B cell (primary cell): Measurements from ENCODE around the gene MDP1. TPM values are rescaled to one million over a fixed set of nuclear protein-coding genes. Genes with fewer than 3 reads are reported as not detected.
A peak's percentile ranks its signal among the peaks of the same experiment; 100 is the strongest.

Experiments used
- ATAC-seq: fragments of 200-7000 bp; cut with Tn5 transposase; one replicate; pipeline ENCODE4 v1.10.0; 2021; ENCODE audit warnings: low read depth, mild to moderate bottlenecking, moderate number of reproducible peaks, moderate library complexity
- CTCF ChIA-PET: fragments of 350-600 bp; sonication (Branson Sonifier 250); formaldehyde crosslinking; loops from one replicate; lab custom pipeline; 2021; ENCODE audit warnings: antibody characterized with exemption, inconsistent platforms; lab: Charles Lee
- POLR2A ChIA-PET: fragments of 350-600 bp; sonication (Branson Sonifier 250); formaldehyde crosslinking; loops from one replicate; lab custom pipeline; 2021; ENCODE audit warnings: antibody characterized with exemption; lab: Charles Lee
- DNase-seq: peaks from one replicate; pipeline ENCODE4 v3.0.0; 2013
- H2AFZ ChIP-seq: 2 replicates; pipeline ENCODE4 v1.6.1; 2012; ENCODE audit warnings: mild to moderate bottlenecking, low read depth, low read length; ENCODE audit not compliant: insufficient read depth, poor library complexity, severe bottlenecking
- H3K27ac ChIP-seq, 2 donors: 1 replicate in 1 of 2; 2 replicates in 1 of 2; pipeline ENCODE4 v1.5.1; 2012 to 2013; ENCODE audit warnings: low read length in 2 of 2, mild to moderate bottlenecking in 2 of 2, moderate library complexity in 1 of 2
- H3K27me3 ChIP-seq, 4 experiments: fragments of 200-600 bp in 1 of 4; sonication (generic) in 1 of 4; replicated peaks in 1 of 4; 1 replicate in 2 of 4; 2 replicates in 2 of 4; pipeline versions ENCODE4 v1.6.1 to v1.7.0; 2013 to 2016; ENCODE audit warnings: low read length in 3 of 4, mild to moderate bottlenecking in 2 of 4, mixed read lengths in 1 of 4, moderate library complexity in 1 of 4; ENCODE audit not compliant: insufficient read depth in 4 of 4, control insufficient read depth in 3 of 4; ENCODE audit errors: control extremely low read depth in 1 of 4
- H3K36me3 ChIP-seq, 2 experiments: replicated peaks in 1 of 2; 1 replicate in 1 of 2; 2 replicates in 1 of 2; pipeline versions ENCODE4 v1.6.1 to v1.7.1; 2013; ENCODE audit warnings: low read length in 1 of 2; ENCODE audit not compliant: insufficient read depth in 2 of 2, control insufficient read depth in 1 of 2; ENCODE audit errors: control extremely low read depth in 1 of 2, extremely low read depth in 1 of 2
- H3K4me1 ChIP-seq, 2 donors: fragments of 200-600 bp in 1 of 2; sonication (generic) in 1 of 2; 1 replicate in 1 of 2; 2 replicates in 1 of 2; pipeline versions ENCODE4 v1.5.1 to v1.6.1; 2013 to 2017; ENCODE audit warnings: low read length in 2 of 2; ENCODE audit not compliant: control insufficient read depth in 2 of 2, insufficient read depth in 2 of 2
- H3K4me2 ChIP-seq: replicated peaks from 2 replicates; pipeline ENCODE3; 2012; ENCODE audit warnings: mild to moderate bottlenecking, low read depth, low read length; ENCODE audit not compliant: poor library complexity, severe bottlenecking
- H3K4me3 ChIP-seq, 5 experiments: fragments of 200-600 bp in 1 of 5; sonication (generic) in 1 of 5; 1 replicate in 3 of 5; 2 replicates in 2 of 5; pipeline versions ENCODE4 v1.5.1 to v1.7.0; 2011 to 2016; ENCODE audit warnings: low read length in 4 of 5, mild to moderate bottlenecking in 4 of 5, low read depth in 2 of 5, control low read depth in 1 of 5, moderate library complexity in 1 of 5; ENCODE audit not compliant: insufficient read depth in 1 of 5; ENCODE audit errors: control extremely low read depth in 1 of 5, extremely low read depth in 1 of 5
- H3K79me2 ChIP-seq: fragments of 200-600 bp; sonication (generic); one replicate; pipeline ENCODE4 v1.6.0; 2016; ENCODE audit warnings: low read length; ENCODE audit not compliant: control insufficient read depth, insufficient read depth
- H3K9ac ChIP-seq: fragments of 200-600 bp; sonication (generic); 2 replicates; pipeline ENCODE4 v1.6.1; 2017; ENCODE audit warnings: mild to moderate bottlenecking, low read length, moderate library complexity
- H3K9me3 ChIP-seq, 3 donors: one replicate each; pipeline versions ENCODE4 v1.6.1 to v1.7.1; 2013; ENCODE audit warnings: low read length in 2 of 3; ENCODE audit not compliant: control insufficient read depth in 2 of 3, insufficient read depth in 1 of 3; ENCODE audit errors: control extremely low read depth in 1 of 3
- H4K20me1 ChIP-seq: 2 replicates; pipeline ENCODE4 v1.6.0; 2012; ENCODE audit warnings: mild to moderate bottlenecking, low read length; ENCODE audit not compliant: insufficient read depth, control insufficient read depth, poor library complexity, severe bottlenecking
- H3K27ac Mint-ChIP-seq: one replicate; pipeline ENCODE4 v1.8.0; 2021; ENCODE audit warnings: mixed read lengths
- H3K27me3 Mint-ChIP-seq: one replicate; pipeline ENCODE4 v1.8.0; 2021; ENCODE audit warnings: mixed read lengths
- H3K4me1 Mint-ChIP-seq: one replicate; pipeline ENCODE4 v1.8.0; 2021; ENCODE audit warnings: mixed read lengths
- H3K4me3 Mint-ChIP-seq: one replicate; pipeline ENCODE4 v1.8.0; 2021; ENCODE audit warnings: mixed read lengths
- H3K9me3 Mint-ChIP-seq: one replicate; pipeline ENCODE4 v1.8.0; 2022; ENCODE audit warnings: mixed read lengths; ENCODE audit not compliant: insufficient read depth
- CTCF ChIP-seq: fragments of 200-600 bp; IDR thresholded peaks from one replicate; pipeline ENCODE4 v1.8.0; 2022; ENCODE audit warnings: antibody characterized with exemption, mild to moderate bottlenecking
- EZH2 ChIP-seq: IDR thresholded peaks from 2 replicates; pipeline ENCODE4 v1.6.1; 2012; ENCODE audit warnings: borderline replicate concordance, low read depth, mild to moderate bottlenecking, moderate library complexity, low read length; ENCODE audit not compliant: insufficient read depth, poor library complexity, severe bottlenecking
- WGBS: methylation state at CpG from one replicate; pipeline ENCODE4 v1.1.5; 2013; ENCODE audit warnings: missing lambda C conversion rate; ENCODE audit not compliant: insufficient coverage; 5-methylcytosine and 5-hydroxymethylcytosine counted together
- intact Hi-C: fragments of 100-400 bp; cut with micrococcal nuclease; formaldehyde crosslinking; loops from one replicate; pipeline ENCODE4 v1.10.0; 2022
- polyA plus RNA-seq: library from polyadenylated mRNA; depleted of rRNA; stranded (reverse); fragments of >200 nt; gene quantifications from 2 replicates; pipeline ENCODE4 v1.2.3, GENCODE V29; 2012
- total RNA-seq, 2 donors: library from RNA; stranded (reverse); fragments of 120-200 nt in 1 of 2; gene quantifications; 1 replicate in 1 of 2; 2 replicates in 1 of 2; pipeline versions ENCODE4 v1.2.3 to v1.2.4, GENCODE V29; 2013 to 2022

The MDP1 gene
- total and polyA plus RNA-seq, 2 donors (not counting 1 experiment from before 2014, with no cell fraction given): 11.3 to 28.1 TPM

GRCh38 chr14:24207104-24207551, 8.7 kb downstream of the MDP1 start:
- peaks cover 16% of the 10 kb centered on the region for H4K20me1 ChIP-seq
- no peak overlapping the region for H3K4me3 ChIP-seq
- WGBS: 48% methylated on average over 5 of the region's 5 CpGs
- no peak overlapping the region for H2AFZ ChIP-seq
- intact Hi-C loops: no loop called here
- H3K9me3 Mint-ChIP-seq: no peaks in the 10 kb centered on the region
- peak overlapping the region; percentile 20 to 48 for H3K27ac ChIP-seq
- CTCF ChIA-PET: interaction anchor here (0.6 to 2.5 kb wide), 4 partner anchors 12 to 117 kb away, joined by 3 to 9 read pairs (median 4); partner anchors contain the start of genes TINF2 and TM9SF1
- H3K4me1 Mint-ChIP-seq: peaks cover 28% of the 10 kb centered on the region
- peak overlapping the region; percentile 82 for H3K27ac Mint-ChIP-seq
- H3K4me1 ChIP-seq: peaks cover 17 to 18% of the 10 kb centered on the region in 2 donors
- peaks cover 77% of the 10 kb centered on the region for H3K79me2 ChIP-seq
- peak overlapping the region; percentile 2 for H3K4me3 Mint-ChIP-seq
- no peak for TF ChIP-seq EZH2
- TF ChIP-seq CTCF: no peak
- no peaks in the 10 kb centered on the region for H3K27me3 Mint-ChIP-seq
- DNase-seq (no peak), ATAC-seq (peak; percentile 75)
- peaks cover 4 to 68% of the 10 kb centered on the region in 2 experiments for H3K36me3 ChIP-seq
- POLR2A ChIA-PET: interaction anchor here (1.3 kb wide), 1 partner anchor 11 kb away, joined by 3 read pairs; no protein-coding TSS in a partner anchor
- no peaks in the 10 kb centered on the region for H3K27me3 ChIP-seq
- H3K4me2 ChIP-seq: no peak overlapping the region
- no peaks in the 10 kb centered on the region for H3K9me3 ChIP-seq
- no peak overlapping the region for H3K9ac ChIP-seq
